GM12864 (cell line): ENCODE results near the gene SSU72.
A peak's percentile ranks its signal among the peaks of the same experiment; 100 is the strongest.

Experiments
- DNase-seq: peaks from one replicate; pipeline ENCODE4 v3.0.0-alpha.2; 2011; ENCODE audit warnings: low read depth
- H3K4me3 ChIP-seq: 2 replicates; pipeline ENCODE4 v1.5.1; 2011; ENCODE audit warnings: mild to moderate bottlenecking, low read depth, low read length, control low read depth
- TF ChIP-seq, protein P1 (sequence below): IDR thresholded peaks from 2 replicates; pipeline ENCODE4 v1.5.1; 2011; ENCODE audit warnings: low read depth, mild to moderate bottlenecking, moderate library complexity, low read length, control low read depth, inconsistent platforms; ENCODE audit errors: missing control alignments

SSU72 gene

GRCh38 chr1:1553821-1554494 is 20.7 kb downstream of the SSU72 start:
- TF ChIP-seq, protein P1, sequence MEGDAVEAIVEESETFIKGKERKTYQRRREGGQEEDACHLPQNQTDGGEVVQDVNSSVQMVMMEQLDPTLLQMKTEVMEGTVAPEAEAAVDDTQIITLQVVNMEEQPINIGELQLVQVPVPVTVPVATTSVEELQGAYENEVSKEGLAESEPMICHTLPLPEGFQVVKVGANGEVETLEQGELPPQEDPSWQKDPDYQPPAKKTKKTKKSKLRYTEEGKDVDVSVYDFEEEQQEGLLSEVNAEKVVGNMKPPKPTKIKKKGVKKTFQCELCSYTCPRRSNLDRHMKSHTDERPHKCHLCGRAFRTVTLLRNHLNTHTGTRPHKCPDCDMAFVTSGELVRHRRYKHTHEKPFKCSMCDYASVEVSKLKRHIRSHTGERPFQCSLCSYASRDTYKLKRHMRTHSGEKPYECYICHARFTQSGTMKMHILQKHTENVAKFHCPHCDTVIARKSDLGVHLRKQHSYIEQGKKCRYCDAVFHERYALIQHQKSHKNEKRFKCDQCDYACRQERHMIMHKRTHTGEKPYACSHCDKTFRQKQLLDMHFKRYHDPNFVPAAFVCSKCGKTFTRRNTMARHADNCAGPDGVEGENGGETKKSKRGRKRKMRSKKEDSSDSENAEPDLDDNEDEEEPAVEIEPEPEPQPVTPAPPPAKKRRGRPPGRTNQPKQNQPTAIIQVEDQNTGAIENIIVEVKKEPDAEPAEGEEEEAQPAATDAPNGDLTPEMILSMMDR, result no peak
- DNase-seq, result no peak
- H3K4me3 ChIP-seq, result no peak overlapping the region

DNA sequence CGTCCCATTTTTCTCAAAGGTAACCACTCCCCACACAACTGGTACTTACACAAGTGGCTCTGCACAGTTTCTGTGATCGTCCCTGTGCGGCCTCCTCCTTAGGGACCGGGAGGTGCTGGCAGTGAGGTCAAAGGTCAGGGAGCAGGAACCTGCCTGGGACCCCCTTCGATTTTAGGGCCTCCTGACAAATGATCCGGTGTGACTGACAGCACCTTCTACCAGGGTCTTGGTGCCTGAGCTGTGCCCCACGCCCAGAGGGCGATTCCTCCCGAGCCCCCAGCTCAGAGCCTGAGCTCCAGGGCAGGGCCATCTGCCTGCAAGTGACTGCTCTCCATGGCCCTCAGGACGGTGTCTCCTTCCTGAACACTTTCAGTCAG is 22.4 kb downstream of the SSU72 start:
- H3K4me3 ChIP-seq, result no peak overlapping the region
- TF ChIP-seq, protein P1, result no peak
- no peak for DNase-seq

DNA sequence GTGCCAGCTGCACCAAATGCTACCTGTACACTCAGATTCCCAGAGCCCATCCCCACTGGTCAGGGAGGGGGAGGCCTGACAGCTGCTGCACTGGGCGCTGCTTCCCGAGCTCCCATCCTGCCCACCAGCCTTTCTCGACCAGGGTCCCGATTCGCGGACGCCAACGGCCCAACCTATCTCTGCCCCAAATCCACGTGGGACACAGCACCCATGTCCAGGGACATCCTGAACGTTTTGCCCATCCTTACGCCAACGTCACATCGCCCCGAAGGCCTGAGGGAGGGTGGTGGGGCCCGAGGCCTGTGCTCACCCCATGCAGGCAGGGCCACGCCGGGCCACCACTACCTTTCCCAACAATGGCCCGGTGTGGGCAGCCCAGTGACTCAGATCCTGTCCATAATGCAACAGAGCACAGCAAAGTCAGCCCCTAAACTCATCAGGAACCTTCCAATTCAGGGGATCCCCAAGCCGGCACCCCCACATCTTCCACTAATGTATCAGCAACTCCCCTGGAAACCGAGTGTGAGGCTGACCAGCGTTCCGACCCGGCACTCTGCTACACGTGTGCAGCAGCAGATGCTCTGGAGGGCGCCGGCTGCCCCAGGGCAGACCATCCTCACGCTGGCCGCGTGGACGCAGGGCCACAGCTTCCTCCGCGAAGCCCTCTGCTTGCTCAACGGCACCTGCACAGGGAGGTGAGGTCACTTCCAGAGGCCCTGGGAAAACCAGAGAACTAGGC is 23.0 kb downstream of the SSU72 start:
- no peak for DNase-seq
- no peak overlapping the region for H3K4me3 ChIP-seq
- TF ChIP-seq, protein P1, result no peak

GRCh38 chr1:1550591-1551432 is 23.9 kb downstream of the SSU72 start:
- TF ChIP-seq, protein P1, result peak; percentile 35
- no peak for DNase-seq

DNA sequence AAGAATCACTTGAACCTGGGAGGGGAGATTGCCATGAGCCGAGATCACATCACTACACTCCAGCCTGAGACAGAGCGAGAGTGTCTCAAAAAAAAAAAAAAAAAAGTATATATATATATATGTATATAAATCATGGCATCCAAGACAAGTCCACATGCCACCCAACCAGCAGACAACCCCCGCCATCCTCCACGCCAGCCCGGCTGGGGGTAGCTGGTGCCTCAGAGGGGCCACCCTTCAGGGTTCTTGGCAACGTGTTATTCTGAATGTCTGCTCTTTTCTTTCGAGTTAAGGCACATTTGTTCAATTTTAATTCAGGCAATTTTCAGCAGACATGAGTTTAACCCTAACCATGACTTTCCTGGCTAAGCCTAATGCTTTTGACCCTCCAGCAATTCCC is 24.6 kb downstream of the SSU72 start:
- DNase-seq, result no peak
- TF ChIP-seq, protein P1, result no peak
- H3K4me3 ChIP-seq, result no peak overlapping the region

More at GRCh38 chr1:1550591-1551432, 23.9 kb downstream of the SSU72 start:
- no peak overlapping the region for H3K4me3 ChIP-seq

- TF ChIP-seq, protein P1, result no peak
- H3K4me3 ChIP-seq, result no peak overlapping the region
- no peak for DNase-seq
These were observed 26.1 kb downstream of the SSU72 start for GRCh38 chr1:1548591-1548990.
